ENCODE data around the gene CFAP61. TPM values are rescaled to one million over a fixed set of nuclear protein-coding genes. Genes with fewer than 3 reads are reported as not detected.

The CFAP61 gene
- total and polyA plus RNA-seq, 9 of the 15 experiments (the other 6 are each of a cell fraction or from before 2014, with no cell fraction given) = 0.11 TPM; not detected in 8

DNA sequence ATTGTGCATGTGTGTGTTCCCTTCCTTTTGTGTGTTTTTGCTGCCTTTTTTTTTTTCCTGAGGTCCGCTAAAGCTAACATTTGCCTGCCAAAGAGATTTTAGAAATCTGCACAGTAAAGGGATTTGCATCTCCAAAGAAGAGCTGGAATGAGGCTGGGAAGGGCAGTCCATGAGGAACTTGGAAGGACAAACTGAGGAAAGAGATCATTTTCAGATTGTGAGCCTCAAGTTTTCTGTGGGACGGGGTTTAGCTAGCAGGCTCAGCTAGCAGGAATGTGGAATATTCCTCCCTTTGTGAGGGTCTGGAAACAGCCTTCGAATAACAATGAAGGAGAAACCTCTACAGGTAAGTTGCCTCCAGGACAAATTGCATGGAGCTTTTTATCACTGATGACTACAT, 319.3 kb downstream of the CFAP61 start:
- H3K27ac ChIP-seq (ENCODE audit: extremely low read depth, low read depth, low read length) = no peak overlapping the region
- H3K27me3 ChIP-seq (ENCODE audit: control insufficient read depth in 2 of 2, insufficient read depth in 2 of 2, low read length in 2 of 2) = peaks cover 0 to 9% of the 10 kb centered on the region in 2 experiments; a peak in 1 of 5 replicates
- no peak for ATAC-seq
- H3K9me1 ChIP-seq (ENCODE audit: control insufficient read depth, insufficient read depth, low read length) = no peaks in the 10 kb centered on the region
- no peak overlapping the region for H2AFZ ChIP-seq (ENCODE audit: low read depth, low read length)
- no peak overlapping the region for H3K4me2 ChIP-seq (ENCODE audit: insufficient read depth, low read length)
- ChIA-PET POLR2A (no interaction called here), CTCF (ENCODE audit: low intra/inter-chr PET ratio) (no interaction called here)
- WGBS (ENCODE audit: insufficient coverage, low coverage, missing lambda C conversion rate) = 0% methylated on average over 3 of the region's 3 CpGs
- BruUV-seq (replicated peaks) = no TSS peak
- DNase-seq (ENCODE audit: extremely low read depth in 1 of 4, low spot score in 3 of 4) = no peak
- H3K79me2 ChIP-seq (ENCODE audit: control insufficient read depth, insufficient read depth, low read length) = no peaks in the 10 kb centered on the region
- H3K9me3 ChIP-seq (replicated peaks; ENCODE audit: control insufficient read depth, insufficient read depth, low read depth, low read length) = no peaks in the 10 kb centered on the region
- in situ Hi-C loops (cut with MboI) = no loop called here
- intact Hi-C loops (cut with micrococcal nuclease) = no loop called here
- no peaks in the 10 kb centered on the region for H4K20me1 ChIP-seq (replicated peaks; ENCODE audit: control insufficient read depth, insufficient read depth, low read length)
- H3K4me3 ChIP-seq = no peak overlapping the region
- no peak overlapping the region for H3K9ac ChIP-seq (ENCODE audit: insufficient read depth in 1 of 2, low read depth in 2 of 2, low read length in 2 of 2)
- no peak for FAIRE-seq
- H3K4me1 ChIP-seq (replicated peaks in 1 of 2; ENCODE audit: control insufficient read depth in 2 of 2, insufficient read depth in 2 of 2, low read length in 2 of 2) = no peaks in the 10 kb centered on the region
- H3K36me3 ChIP-seq (ENCODE audit: control insufficient read depth, insufficient read depth, low read length) = no peaks in the 10 kb centered on the region
- TF ChIP-seq ZNF695 (CRISPR knock-in tag; IDR thresholded peaks at IDR 0.05) (no peak), ZNF24 (IDR thresholded peaks at IDR 0.05) (no peak), PURB (CRISPR knock-in tag; IDR thresholded peaks at IDR 0.05; ENCODE audit: low read depth) (no peak)
- TF ChIP-seq, protein P1, sequence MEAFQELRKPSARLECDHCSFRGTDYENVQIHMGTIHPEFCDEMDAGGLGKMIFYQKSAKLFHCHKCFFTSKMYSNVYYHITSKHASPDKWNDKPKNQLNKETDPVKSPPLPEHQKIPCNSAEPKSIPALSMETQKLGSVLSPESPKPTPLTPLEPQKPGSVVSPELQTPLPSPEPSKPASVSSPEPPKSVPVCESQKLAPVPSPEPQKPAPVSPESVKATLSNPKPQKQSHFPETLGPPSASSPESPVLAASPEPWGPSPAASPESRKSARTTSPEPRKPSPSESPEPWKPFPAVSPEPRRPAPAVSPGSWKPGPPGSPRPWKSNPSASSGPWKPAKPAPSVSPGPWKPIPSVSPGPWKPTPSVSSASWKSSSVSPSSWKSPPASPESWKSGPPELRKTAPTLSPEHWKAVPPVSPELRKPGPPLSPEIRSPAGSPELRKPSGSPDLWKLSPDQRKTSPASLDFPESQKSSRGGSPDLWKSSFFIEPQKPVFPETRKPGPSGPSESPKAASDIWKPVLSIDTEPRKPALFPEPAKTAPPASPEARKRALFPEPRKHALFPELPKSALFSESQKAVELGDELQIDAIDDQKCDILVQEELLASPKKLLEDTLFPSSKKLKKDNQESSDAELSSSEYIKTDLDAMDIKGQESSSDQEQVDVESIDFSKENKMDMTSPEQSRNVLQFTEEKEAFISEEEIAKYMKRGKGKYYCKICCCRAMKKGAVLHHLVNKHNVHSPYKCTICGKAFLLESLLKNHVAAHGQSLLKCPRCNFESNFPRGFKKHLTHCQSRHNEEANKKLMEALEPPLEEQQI (IDR thresholded peaks at IDR 0.05) = no peak
